ENCODE data around the gene ATP6AP2.

The ATP6AP2 gene

DNA sequence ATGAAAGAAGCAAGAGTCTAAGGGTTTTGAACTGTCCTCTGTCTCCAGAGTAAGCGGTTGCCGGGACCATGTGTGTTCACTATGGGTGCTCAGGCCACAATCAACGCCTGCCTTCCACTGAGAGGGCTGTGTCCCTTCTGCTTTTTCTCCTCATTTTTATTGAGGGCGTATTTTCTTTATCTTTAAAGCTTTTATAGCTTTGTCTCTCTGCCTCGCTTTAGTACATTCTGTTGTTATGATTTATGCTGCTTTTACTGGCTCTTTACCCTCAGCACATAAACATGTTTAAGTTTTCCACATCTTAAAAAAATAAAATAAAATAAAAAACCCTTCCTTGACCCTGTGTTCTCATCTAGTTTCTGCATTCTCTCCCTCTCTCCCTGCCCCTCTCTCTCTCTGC, 42.4 kb upstream of the ATP6AP2 start:
- H2AFZ ChIP-seq (ENCODE audit: low read length): no peak overlapping the region
- peaks cover 0 to 15% (median 0%) of the 10 kb centered on the region in 3 experiments for H3K27me3 ChIP-seq (ENCODE audit: control insufficient read depth in 3 of 3, insufficient read depth in 3 of 3, low read depth in 1 of 3, low read length in 3 of 3)
- no peak overlapping the region for H4K91ac ChIP-seq (ENCODE audit: low read depth, low read length, poor library complexity)
- H3K79me1 ChIP-seq (ENCODE audit: low read depth, low read length): no peaks in the 10 kb centered on the region
- no peaks in the 10 kb centered on the region for H3K9me3 ChIP-seq (replicated peaks in 1 of 2; ENCODE audit: control insufficient read depth in 2 of 2, insufficient read depth in 1 of 2, low read depth in 1 of 2, low read length in 2 of 2)
- no peak overlapping the region for H4K8ac ChIP-seq (ENCODE audit: low read depth, low read length)
- no peaks in the 10 kb centered on the region for H3K36me3 ChIP-seq (replicated peaks in 1 of 2; ENCODE audit: control insufficient read depth in 2 of 2, insufficient read depth in 2 of 2, low read length in 2 of 2)
- H2AK5ac ChIP-seq (ENCODE audit: low read depth, low read length): no peak overlapping the region
- no peak overlapping the region for H3K9ac ChIP-seq (ENCODE audit: low read depth, low read length, poor library complexity)
- WGBS, 2 donors (ENCODE audit: extremely low coverage in 2 of 2, insufficient read length in 2 of 2, insufficient replicate concordance in 1 of 2): no CpG with 5 or more reads among the region's 5 CpGs
- H3K14ac ChIP-seq (ENCODE audit: low read length): no peak overlapping the region
- no peak overlapping the region for H3K4ac ChIP-seq (ENCODE audit: low read length)
- H2BK15ac ChIP-seq (ENCODE audit: low read length): no peak overlapping the region
- H3K4me2 ChIP-seq (ENCODE audit: insufficient read depth, low read length, poor library complexity, severe bottlenecking): no peak overlapping the region
- no peak for DNase-seq (ENCODE audit: low spot score)
- no peak overlapping the region for H2BK120ac ChIP-seq (ENCODE audit: low read depth, low read length)
- no peak overlapping the region for H3K23ac ChIP-seq (ENCODE audit: low read depth, low read length, poor library complexity)
- H2BK12ac ChIP-seq (ENCODE audit: low read length): no peak overlapping the region
- H2BK5ac ChIP-seq (ENCODE audit: low read length): no peak overlapping the region
- no peak overlapping the region for H3K18ac ChIP-seq (ENCODE audit: low read length)
- H3K27ac ChIP-seq (replicated peaks; ENCODE audit: low read length): no peak overlapping the region
- peaks cover 0 to 2% of the 10 kb centered on the region in 2 donors for H3K4me1 ChIP-seq (ENCODE audit: control insufficient read depth in 2 of 2, insufficient read depth in 1 of 2, low read depth in 1 of 2, low read length in 2 of 2)
- no peak overlapping the region for H3K4me3 ChIP-seq (ENCODE audit: low read length in 2 of 2)

DNA sequence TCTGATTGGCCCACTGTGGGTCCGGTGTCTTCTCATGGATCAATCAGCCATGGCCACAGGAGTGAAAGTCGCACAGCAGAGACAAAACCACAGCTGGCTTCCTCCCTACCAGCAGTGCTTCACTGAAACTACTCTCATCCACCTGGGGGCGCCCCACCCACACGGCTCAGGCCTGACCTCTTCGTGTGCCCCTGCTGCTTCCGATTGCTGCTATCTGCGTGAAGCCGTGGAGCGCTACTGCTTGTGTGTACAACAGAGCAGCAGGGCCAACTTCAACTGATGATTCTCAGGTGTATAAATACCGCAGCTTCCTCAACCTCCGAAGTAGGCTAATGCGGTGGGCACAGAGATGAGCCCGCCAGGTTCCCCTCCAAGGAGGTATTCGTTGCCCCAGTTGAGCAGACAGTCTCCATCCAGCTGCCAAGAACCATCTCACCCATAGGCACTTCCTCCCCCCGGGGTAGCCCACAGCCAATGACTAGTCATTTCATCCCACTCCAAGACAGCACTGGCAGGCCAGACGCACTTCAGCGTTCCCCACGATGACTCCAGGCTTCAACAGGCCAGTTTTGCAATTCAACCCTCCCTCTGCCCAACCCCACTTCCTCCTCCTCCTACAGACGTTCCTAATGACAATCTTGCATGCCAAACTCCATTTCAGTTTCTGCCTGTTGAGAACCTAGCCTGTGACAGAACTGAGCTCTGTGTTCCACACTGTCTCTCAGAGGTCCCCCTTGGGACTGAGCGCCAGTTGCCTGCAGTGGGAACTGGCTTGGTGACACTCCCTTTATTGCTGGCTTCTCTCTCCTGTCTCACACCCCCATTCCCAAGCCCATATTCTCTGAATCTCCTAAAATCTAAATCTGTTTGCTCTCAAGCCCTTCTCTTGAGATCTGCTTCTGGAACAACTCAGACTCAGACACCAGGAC, 41.3 kb upstream of the ATP6AP2 start:
- Histone ChIP-seq H2AFZ (ENCODE audit: low read length) (no peak overlapping the region), H3K4me3 (ENCODE audit: low read length in 2 of 2) (no peak overlapping the region), H2BK12ac (ENCODE audit: low read length) (no peak overlapping the region), H3K79me1 (ENCODE audit: low read depth, low read length) (no peaks in the 10 kb centered on the region), H3K27ac (replicated peaks; ENCODE audit: low read length) (no peak overlapping the region), H4K91ac (ENCODE audit: low read depth, low read length, poor library complexity) (no peak overlapping the region), H3K4me1 (ENCODE audit: control insufficient read depth in 2 of 2, insufficient read depth in 1 of 2, low read depth in 1 of 2, low read length in 2 of 2) (peaks cover 0 to 2% of the 10 kb centered on the region in 2 donors), H3K27me3 (ENCODE audit: control insufficient read depth in 3 of 3, insufficient read depth in 3 of 3, low read depth in 1 of 3, low read length in 3 of 3) (peaks cover 0 to 15% (median 0%) of the 10 kb centered on the region in 3 experiments), H3K18ac (ENCODE audit: low read length) (no peak overlapping the region), H3K9me3 (replicated peaks in 1 of 2; ENCODE audit: control insufficient read depth in 2 of 2, insufficient read depth in 1 of 2, low read depth in 1 of 2, low read length in 2 of 2) (no peaks in the 10 kb centered on the region), H2BK120ac (ENCODE audit: low read depth, low read length) (no peak overlapping the region), H3K4ac (ENCODE audit: low read length) (no peak overlapping the region), H3K23ac (ENCODE audit: low read depth, low read length, poor library complexity) (no peak overlapping the region), H3K4me2 (ENCODE audit: insufficient read depth, low read length, poor library complexity, severe bottlenecking) (no peak overlapping the region), H2AK5ac (ENCODE audit: low read depth, low read length) (no peak overlapping the region), H4K8ac (ENCODE audit: low read depth, low read length) (no peak overlapping the region), H2BK15ac (ENCODE audit: low read length) (no peak overlapping the region), H3K36me3 (replicated peaks in 1 of 2; ENCODE audit: control insufficient read depth in 2 of 2, insufficient read depth in 2 of 2, low read length in 2 of 2) (no peaks in the 10 kb centered on the region), H3K14ac (ENCODE audit: low read length) (no peak overlapping the region), H3K9ac (ENCODE audit: low read depth, low read length, poor library complexity) (no peak overlapping the region), H2BK5ac (ENCODE audit: low read length) (no peak overlapping the region)
- no CpG with 5 or more reads among the region's 20 CpGs for WGBS, 2 donors (ENCODE audit: extremely low coverage in 2 of 2, insufficient read length in 2 of 2, insufficient replicate concordance in 1 of 2)
- DNase-seq (ENCODE audit: low spot score): no peak

DNA sequence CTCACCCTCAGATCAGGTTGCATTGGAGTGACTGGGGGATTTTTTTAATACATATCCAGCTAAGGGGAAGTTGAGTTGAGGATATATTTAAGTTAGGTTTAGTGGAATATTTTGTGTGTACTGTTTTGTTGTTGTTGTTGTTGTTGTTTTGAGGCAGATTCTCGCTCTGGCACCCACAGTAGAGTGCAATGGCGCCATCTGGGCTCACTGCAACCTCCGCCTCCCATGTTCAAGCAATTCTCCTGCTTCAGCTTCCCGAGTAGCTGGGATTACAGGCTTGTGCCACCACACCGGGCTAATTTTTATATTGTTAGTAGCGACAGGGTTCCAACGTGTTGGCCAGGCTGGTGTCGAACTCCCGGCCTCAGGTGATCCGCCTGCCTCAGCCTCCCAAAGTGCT, 38.6 kb upstream of the ATP6AP2 start:
- no peak overlapping the region for H3K23ac ChIP-seq (ENCODE audit: low read depth, low read length, poor library complexity)
- no peak overlapping the region for H3K4me3 ChIP-seq (ENCODE audit: low read length in 2 of 2)
- H2BK12ac ChIP-seq (ENCODE audit: low read length): no peak overlapping the region
- H3K4me2 ChIP-seq (ENCODE audit: insufficient read depth, low read length, poor library complexity, severe bottlenecking): no peak overlapping the region
- H3K18ac ChIP-seq (ENCODE audit: low read length): no peak overlapping the region
- no peak overlapping the region for H2AFZ ChIP-seq (ENCODE audit: low read length)
- H3K36me3 ChIP-seq (replicated peaks in 1 of 2; ENCODE audit: control insufficient read depth in 2 of 2, insufficient read depth in 2 of 2, low read length in 2 of 2): no peaks in the 10 kb centered on the region
- H4K91ac ChIP-seq (ENCODE audit: low read depth, low read length, poor library complexity): no peak overlapping the region
- no peak overlapping the region for H4K8ac ChIP-seq (ENCODE audit: low read depth, low read length)
- no peak overlapping the region for H2AK5ac ChIP-seq (ENCODE audit: low read depth, low read length)
- H2BK120ac ChIP-seq (ENCODE audit: low read depth, low read length): no peak overlapping the region
- H3K9me3 ChIP-seq (replicated peaks in 1 of 2; ENCODE audit: control insufficient read depth in 2 of 2, insufficient read depth in 1 of 2, low read depth in 1 of 2, low read length in 2 of 2): no peaks in the 10 kb centered on the region
- H3K27me3 ChIP-seq (ENCODE audit: control insufficient read depth in 3 of 3, insufficient read depth in 3 of 3, low read depth in 1 of 3, low read length in 3 of 3): peaks cover 0 to 9% (median 0%) of the 10 kb centered on the region in 3 experiments
- H2BK5ac ChIP-seq (ENCODE audit: low read length): no peak overlapping the region
- H2BK15ac ChIP-seq (ENCODE audit: low read length): no peak overlapping the region
- H3K27ac ChIP-seq (replicated peaks; ENCODE audit: low read length): no peak overlapping the region
- peaks cover 0 to 2% of the 10 kb centered on the region in 2 donors for H3K4me1 ChIP-seq (ENCODE audit: control insufficient read depth in 2 of 2, insufficient read depth in 1 of 2, low read depth in 1 of 2, low read length in 2 of 2)
- H3K4ac ChIP-seq (ENCODE audit: low read length): no peak overlapping the region
- H3K9ac ChIP-seq (ENCODE audit: low read depth, low read length, poor library complexity): no peak overlapping the region
- H3K79me1 ChIP-seq (ENCODE audit: low read depth, low read length): no peaks in the 10 kb centered on the region
- DNase-seq (ENCODE audit: low spot score): no peak
- WGBS, 2 donors (ENCODE audit: extremely low coverage in 2 of 2, insufficient read length in 2 of 2, insufficient replicate concordance in 1 of 2): no CpG with 5 or more reads among the region's 10 CpGs
- no peak overlapping the region for H3K14ac ChIP-seq (ENCODE audit: low read length)

DNA sequence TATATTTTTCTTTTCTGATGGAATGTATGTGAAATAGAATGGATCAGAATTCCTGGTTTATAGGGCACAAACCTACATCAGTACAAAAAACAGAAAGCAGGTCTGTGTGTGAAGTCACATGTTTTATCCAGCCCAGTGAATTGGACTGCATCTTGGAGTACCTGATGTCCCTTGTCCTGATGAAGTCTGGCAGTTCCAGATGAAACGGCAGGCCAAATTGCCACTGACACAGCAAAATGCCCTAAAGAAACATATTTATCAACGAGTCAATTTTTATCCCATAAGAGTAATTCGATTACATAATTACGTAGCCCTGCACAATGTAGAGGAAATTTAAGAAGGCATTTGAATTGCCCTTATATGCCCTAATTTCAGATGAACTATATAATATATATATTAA, 37.8 kb upstream of the ATP6AP2 start:
- H3K9me3 ChIP-seq (replicated peaks in 1 of 2; ENCODE audit: control insufficient read depth in 2 of 2, insufficient read depth in 1 of 2, low read depth in 1 of 2, low read length in 2 of 2): no peaks in the 10 kb centered on the region
- no peak overlapping the region for H3K23ac ChIP-seq (ENCODE audit: low read depth, low read length, poor library complexity)
- H3K9ac ChIP-seq (ENCODE audit: low read depth, low read length, poor library complexity): no peak overlapping the region
- no peak overlapping the region for H3K18ac ChIP-seq (ENCODE audit: low read length)
- no peak overlapping the region for H2BK120ac ChIP-seq (ENCODE audit: low read depth, low read length)
- no peak overlapping the region for H4K8ac ChIP-seq (ENCODE audit: low read depth, low read length)
- DNase-seq (ENCODE audit: low spot score): no peak
- H3K4ac ChIP-seq (ENCODE audit: low read length): no peak overlapping the region
- H3K14ac ChIP-seq (ENCODE audit: low read length): no peak overlapping the region
- no peak overlapping the region for H3K4me3 ChIP-seq (ENCODE audit: low read length in 2 of 2)
- H2AK5ac ChIP-seq (ENCODE audit: low read depth, low read length): no peak overlapping the region
- H2AFZ ChIP-seq (ENCODE audit: low read length): no peak overlapping the region
- no peaks in the 10 kb centered on the region for H3K36me3 ChIP-seq (replicated peaks in 1 of 2; ENCODE audit: control insufficient read depth in 2 of 2, insufficient read depth in 2 of 2, low read length in 2 of 2)
- peaks cover 0 to 9% (median 0%) of the 10 kb centered on the region in 3 experiments for H3K27me3 ChIP-seq (ENCODE audit: control insufficient read depth in 3 of 3, insufficient read depth in 3 of 3, low read depth in 1 of 3, low read length in 3 of 3)
- no peak overlapping the region for H3K4me2 ChIP-seq (ENCODE audit: insufficient read depth, low read length, poor library complexity, severe bottlenecking)
- no peak overlapping the region for H3K27ac ChIP-seq (replicated peaks; ENCODE audit: low read length)
- no peak overlapping the region for H2BK12ac ChIP-seq (ENCODE audit: low read length)
- no peak overlapping the region for H2BK15ac ChIP-seq (ENCODE audit: low read length)
- H3K4me1 ChIP-seq (ENCODE audit: control insufficient read depth in 2 of 2, insufficient read depth in 1 of 2, low read depth in 1 of 2, low read length in 2 of 2): peaks cover 0 to 2% of the 10 kb centered on the region in 2 donors
- H3K79me1 ChIP-seq (ENCODE audit: low read depth, low read length): no peaks in the 10 kb centered on the region
- no peak overlapping the region for H4K91ac ChIP-seq (ENCODE audit: low read depth, low read length, poor library complexity)
- H2BK5ac ChIP-seq (ENCODE audit: low read length): no peak overlapping the region
- no CpG with 5 or more reads among the region's 4 CpGs for WGBS, 2 donors (ENCODE audit: extremely low coverage in 2 of 2, insufficient read length in 2 of 2, insufficient replicate concordance in 1 of 2)

Measured in neuronal stem cell (in vitro differentiated cells).